Fibroblast of skin of left biceps (primary cell): Measurements from ENCODE around the gene CDH16.
"Not testable (repeated sequence)": the region's sequence is repeated elsewhere in the genome, so short reads cannot be mapped to it uniquely, and the experiment has no call there.

Experiments
- DNase-seq, 2 experiments: peaks; one replicate each; pipeline ENCODE4 v3.0.0-alpha.2; 2013; ENCODE audit warnings: low read depth in 2 of 2

The CDH16 gene

DNA sequence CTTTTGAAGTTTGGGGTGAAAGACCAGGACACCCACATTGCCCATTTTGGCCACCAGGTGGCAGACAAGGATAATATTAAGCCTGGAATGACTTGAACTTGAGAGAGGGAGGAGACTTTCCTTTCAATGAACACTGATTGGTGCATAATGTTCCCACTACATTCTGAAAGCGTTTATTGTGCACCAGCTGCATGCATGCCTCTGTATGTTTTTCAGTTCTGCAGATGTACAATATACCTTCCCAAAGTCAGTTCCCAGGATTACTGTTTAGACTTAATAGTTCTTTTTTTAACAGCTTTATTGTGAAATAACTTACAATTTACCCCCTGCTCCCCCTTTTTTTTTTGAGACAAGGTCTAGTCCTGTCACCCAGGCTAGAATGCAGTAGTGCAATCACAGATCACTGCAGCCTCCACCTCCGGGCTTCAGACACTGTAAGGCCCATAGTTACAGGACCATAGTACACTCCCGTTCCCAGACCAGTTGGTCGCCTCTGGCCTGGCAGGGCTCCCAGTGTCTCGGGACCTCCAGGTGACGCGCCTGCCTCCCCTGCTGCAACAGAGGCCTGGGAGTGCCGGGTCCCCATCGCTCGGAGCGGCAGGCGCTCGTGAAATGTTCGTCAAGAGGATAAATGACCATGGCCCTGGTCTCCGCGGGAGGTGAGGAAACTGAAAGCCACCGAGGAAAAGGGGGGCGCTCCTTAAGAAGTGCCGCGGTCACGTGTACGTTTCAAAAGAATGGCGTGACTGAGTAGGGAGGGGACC is 28.8 kb upstream of the CDH16 start:
- DNase-seq: peak; percentile 44 to 52

DNA sequence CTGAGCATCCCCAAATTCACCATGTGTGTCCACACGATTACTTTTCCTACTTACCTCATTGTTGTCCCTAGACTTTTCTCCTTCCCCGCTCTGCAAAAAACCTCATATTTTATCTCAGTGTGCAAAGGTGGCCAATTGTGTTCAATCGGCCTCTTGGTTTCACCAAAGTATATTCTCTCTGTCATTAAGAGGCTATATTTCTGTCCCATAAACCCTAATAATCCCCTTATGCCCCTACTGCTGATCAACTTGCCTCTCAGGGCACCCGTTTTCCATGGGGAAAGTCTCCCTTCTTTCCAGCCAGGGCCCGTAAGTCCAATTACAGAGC is 28.3 kb upstream of the CDH16 start:
- DNase-seq: no peak

DNA sequence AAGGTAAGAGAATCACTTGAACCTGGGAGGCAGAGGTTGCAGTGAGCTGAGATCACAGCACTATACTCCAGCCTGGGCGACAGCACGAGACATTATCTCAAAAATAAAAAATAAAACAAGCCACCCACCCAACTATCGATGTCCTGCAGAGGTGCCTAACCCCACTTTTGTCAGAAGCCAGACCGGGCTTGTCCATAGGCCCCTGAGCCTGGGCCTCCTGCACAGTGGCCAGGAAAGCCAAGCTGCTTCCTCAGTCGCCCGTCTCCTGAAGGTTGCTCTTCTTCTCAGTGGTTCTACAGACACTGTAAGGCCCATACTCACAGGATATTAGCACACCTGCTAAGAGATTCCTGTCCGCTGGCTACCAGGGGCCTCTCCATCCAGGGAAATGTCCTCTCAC is 27.9 kb upstream of the CDH16 start:
- no peak for DNase-seq

DNA sequence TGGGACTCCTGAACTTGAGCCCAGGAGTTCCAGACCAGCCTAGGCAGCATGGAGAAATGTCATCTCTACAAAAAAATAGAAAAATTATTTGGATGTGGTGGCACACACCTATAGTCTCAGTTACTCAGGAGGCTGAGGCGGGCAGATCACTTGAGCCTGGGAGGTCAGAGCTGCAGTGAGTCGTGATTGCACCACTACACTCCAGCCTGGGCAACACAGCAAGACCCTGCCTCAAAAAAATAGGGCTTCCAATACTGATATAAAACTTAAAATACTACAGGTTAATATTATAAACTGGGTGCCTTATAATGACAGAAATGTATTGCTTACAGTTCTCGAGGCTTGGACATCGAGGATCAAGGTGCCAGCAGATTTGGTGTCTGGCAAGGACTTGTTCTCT is 27.3 kb upstream of the CDH16 start:
- no peak for DNase-seq

DNA sequence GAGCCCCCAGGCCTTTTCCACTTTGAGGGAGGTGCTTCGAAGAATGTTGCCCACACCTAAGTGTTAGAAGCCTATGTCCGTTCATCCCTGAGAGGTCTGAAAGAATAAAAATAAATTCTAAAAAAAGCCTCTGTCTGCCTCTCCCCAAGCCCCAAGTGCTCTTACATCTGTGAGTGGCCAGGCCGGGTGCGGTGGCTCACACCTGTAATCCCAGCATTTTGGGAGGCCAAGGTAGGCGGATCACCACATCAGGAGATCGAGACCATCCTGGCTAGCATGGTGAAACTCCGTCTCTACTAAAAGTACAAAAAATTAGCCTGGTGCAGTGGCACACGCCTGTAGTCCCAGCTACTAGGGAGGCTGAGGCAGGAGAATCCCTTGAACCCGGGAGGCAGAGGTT is 26.3 kb upstream of the CDH16 start:
- DNase-seq: not testable (repeated sequence)

DNA sequence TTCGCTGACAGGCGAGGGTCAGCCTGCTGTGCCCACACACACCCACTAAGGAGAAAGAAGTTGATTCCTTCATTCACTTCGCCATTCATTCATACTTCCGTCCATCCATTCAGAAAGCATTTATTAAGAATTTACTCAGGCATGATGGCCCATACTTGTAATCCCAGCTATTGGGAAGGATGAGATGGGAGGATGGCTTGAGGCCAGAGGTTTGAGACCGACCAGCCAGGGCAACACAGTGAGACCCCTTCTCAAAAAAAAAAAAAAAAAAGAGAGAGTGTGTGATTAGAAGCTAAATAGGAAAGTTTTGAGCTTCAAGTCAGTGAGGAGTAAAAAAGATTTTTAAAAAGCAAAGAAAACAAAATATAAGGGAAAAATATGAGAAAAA is 25.4 kb upstream of the CDH16 start:
- no peak for DNase-seq

DNA sequence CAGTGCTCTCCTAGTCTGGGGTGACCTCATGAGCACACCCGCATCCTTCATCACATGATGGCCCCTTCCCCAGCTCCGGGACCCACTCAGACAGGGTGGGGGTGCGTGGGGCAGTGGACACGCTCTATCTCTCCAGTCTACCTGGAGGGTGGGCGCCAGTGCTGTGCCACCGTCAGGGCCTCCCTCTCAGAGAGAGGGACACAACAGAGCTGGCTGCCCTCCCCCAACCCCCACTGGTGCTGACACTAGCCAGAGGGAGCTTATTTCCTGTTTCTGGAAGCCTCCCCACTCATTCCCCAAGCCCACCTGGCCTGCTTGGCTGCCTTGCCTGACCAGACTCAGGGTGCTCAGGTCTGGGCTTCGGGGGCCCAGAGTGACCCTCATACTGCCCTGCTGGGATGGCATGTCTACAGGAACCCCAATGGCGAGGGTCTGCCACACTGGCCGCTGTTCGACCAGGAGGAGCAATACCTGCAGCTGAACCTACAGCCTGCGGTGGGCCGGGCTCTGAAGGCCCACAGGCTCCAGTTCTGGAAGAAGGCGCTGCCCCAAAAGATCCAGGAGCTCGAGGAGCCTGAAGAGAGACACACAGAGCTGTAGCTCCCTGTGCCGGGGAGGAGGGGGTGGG is 24.9 kb upstream of the CDH16 start:
- DNase-seq: no peak

DNA sequence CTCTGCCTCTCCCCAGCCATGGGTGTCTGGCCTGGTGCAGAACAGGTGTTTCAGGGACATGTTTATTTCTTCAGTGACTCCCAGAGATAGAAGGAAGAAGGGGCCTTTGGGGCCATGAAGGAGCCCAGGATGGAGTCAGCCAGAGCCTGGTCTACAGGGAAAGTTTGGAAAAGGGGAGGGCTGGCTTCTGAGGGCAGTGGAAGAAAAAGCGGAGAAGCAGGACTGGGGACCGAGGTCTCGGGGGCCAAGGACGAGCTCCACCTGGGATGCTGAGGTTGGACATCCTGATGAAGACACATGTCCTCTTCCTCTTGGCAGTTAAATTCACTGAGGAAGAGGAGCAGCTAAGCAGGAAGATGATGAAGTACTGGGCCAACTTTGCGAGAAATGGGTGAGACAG is 24.3 kb upstream of the CDH16 start:
- no peak for DNase-seq

DNA sequence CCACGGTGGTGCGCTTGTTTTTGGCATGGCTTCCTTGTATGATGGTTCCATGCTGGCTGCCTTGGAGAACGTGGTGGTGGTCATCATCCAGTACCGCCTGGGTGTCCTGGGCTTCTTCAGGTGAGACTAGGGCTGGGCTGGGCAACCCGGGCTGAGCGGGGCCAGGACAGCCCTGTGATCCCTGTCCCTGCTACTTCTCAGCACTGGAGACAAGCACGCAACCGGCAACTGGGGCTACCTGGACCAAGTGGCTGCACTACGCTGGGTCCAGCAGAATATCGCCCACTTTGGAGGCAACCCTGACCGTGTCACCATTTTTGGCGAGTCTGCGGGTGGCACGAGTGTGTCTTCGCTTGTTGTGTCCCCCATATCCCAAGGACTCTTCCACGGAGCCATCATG is 21.6 kb upstream of the CDH16 start:
- no peak for DNase-seq

DNA sequence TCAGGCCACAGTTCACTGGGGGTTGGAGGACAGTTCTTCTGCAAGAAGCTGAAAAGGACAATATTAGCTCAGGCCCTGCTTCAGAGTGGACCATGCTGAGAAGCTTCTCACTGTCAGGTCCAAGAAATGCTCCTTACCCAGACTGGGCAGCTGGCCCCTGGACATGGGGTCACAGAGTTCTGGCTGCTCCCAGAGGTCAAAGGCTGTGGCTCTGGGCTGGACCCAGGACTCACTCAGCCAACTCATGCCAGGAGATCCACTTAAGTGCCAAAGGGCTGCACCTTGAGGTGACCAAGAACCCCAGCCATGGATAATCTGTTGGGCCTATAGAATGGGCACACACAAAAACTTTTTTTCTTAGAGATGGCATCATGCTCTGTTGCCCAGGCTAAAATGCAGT is 20.7 kb upstream of the CDH16 start:
- DNase-seq: no peak

DNA sequence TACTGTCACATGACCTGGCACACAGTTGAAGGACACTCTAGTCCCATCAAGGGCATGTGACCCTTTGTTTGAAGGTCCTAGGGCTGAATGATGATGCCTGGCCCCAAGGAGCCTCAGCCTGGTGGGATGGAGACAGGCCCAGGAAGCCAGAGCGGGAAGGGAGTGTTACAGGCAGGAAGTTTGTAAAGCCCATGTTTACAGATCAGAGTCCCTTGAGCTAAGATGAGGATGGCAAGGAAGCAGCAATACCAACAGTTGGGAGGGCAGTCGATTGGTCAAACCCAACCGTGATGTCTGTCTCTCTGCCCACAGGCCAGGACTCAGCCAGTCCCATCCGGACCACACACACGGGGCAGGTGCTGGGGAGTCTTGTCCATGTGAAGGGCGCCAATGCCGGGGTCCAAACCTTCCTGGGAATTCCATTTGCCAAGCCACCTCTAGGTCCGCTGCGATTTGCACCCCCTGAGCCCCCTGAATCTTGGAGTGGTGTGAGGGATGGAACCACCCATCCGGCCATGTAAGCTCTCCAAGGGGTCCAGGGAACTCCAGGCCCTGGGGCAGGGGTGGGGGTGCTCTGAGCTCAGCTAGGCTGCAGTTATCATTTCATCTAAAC is 19.1 kb upstream of the CDH16 start:
- DNase-seq: no peak

DNA sequence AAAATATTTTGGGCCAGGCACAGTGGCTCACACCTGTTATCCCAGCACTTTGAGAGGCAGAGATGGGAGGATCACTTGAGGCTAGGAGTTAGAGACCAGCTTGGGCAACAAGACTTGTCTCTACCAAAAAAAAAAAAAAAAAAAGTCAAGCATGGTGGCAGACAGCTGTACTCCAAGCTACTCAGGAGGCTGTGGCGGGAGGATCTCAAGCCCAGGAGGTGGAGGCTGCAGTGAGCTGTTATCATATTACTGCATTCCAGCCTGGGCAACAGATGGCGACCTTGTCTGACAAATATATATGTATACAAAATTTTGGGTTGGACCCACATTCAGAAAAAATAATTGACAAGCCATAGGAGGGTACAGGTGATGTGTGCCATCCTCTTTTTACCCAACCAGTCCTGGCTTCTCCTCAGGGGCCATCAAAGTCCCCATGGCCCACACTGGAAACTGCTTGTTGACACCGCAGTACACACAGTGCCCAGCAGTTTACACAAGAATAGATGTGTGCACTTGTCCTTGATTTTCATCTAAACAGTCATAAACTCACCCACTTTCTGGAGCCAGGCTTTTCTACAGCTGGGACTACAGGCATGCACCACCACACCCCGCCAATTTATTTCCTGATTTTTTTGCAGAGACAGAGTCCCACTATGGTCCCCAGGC is 18.3 kb upstream of the CDH16 start:
- no peak for DNase-seq

DNA sequence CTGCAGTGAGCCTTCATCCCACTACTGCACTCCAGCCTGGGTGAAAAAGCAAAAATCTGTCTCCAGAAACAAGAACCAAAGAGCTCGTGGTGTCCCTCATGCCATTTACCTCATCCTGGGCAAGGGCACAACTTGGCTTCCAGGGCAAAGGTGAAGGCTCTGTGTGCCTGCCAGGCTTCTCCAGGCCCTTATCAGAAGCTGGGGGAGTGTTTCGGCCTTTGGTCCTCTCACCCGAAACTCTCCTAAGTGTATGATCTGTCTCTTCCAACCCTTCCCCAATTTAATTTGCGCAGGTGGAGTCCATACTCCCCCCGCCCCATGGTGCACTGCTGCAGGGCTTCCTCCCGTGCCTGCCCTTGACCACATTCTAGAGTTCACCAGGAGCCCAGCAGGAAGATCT is 17.8 kb upstream of the CDH16 start:
- no peak for DNase-seq

DNA sequence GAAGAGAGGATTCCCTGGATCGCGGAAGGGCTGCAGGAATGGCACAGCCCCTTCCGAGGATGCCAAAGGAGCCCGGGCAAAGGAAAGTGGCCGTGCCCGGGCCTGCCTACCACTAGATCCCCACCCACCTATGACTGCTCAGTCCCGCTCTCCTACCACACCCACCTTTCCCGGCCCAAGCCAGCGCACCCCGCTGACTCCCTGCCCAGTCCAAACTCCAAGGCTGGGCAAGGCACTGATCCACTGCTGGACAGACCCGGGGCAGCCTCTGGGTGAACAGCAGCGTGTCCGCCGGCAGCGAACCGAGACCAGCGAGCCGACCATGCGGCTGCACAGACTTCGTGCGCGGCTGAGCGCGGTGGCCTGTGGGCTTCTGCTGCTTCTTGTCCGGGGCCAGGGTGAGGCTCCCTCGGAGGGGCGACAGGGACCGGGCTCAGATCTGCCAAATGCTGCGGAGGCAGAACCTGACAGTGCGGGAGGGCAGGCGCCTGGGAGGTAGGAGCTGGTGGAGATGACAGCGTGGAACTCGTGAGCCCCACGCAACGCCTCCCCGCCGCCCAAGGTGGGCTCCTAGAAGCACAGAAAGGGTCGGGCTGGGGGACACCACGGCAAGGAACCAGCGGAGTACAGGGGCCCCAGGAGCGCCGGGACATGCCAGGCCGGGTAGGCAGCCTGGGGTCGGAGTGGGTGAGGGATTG is 16.8 kb upstream of the CDH16 start, which contains the start of gene CES2:
CES2 (plus strand) TSS at position 203 of the 698 bp plus-strand sequence; CDS start at position 323, 120 bp downstream.
- DNase-seq: no peak

DNA sequence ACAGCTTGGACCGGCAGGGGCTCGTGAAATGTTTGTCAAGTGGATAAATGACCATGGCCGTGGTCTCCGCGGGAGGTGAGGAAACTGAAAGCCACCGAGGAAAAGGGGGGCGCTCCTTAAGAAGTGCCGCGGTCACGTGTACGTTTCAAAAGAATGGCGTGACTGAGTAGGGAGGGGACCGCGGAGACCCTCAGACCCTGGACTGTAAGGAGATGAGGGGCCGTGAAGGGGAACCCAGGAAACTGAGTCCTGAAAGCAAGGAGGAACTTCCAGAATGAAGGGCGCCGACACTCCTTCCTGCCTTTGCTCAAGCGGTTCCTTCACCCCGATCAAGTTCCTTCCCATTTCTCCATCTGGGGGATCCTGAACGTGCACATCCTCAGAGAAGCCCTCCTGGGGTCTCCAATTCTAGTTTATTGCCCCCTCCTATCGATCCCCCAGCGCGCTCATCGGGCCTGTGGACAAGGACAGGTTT is 16.2 kb upstream of the CDH16 start:
- not testable (repeated sequence) for DNase-seq

DNA sequence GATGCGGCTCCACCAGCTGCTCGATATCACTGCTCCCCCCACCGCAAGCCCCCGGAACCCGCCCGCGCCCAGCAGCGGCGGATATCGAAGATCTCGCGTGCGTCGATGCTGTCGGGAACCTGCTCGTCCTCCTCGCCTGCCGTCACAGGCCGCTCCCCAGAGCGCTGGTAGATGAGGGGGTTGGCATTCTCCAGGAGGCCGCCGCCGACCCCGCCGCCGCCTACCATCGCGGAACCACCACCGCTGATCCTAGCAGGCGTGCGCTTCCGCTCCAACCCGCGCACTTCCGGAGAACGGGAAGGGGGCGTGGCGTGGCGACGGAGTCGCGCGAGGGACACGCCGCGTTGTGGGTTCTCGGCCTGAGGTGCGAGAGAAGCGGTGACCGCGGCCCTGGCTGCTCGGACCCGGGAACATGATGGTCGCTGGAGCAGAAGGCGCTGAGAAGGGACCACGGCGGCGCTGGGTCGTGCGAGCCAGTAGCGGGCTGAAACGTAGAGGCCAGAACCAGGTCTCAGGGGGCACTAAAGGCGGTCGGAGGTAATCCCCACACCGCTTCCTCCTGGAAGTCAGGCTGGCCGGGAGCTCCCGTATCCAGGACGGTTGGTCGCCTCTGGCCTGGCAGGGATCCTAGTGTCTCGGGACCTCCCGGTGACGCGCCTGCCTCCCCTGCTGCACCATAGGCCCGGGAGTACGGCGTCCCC is 15.6 kb upstream of the CDH16 start, which contains the start of gene CIAO2B:
CIAO2B (minus strand) TSS at position 265 of the 701 bp plus-strand sequence; CDS start at position 227, 38 bp downstream.
- peak; percentile 33 to 48 for DNase-seq

DNA sequence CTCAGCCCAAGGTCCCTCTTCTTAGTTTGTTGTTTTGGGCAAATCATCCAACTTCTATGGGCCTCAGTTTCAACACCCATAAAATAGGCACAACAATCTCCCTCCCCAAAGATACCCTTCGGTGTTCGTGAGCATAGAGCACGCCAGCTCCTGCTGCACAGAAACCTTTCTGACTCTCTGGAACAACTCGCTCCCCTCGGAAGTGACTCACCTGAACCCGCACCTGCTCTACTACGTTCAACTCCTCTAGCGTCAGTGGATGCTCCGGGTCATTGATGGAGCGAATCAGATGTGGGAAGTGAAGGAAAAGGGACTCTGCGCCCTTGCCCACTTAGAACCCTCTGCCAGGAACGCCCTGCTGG is 15.1 kb upstream of the CDH16 start:
- no peak for DNase-seq

DNA sequence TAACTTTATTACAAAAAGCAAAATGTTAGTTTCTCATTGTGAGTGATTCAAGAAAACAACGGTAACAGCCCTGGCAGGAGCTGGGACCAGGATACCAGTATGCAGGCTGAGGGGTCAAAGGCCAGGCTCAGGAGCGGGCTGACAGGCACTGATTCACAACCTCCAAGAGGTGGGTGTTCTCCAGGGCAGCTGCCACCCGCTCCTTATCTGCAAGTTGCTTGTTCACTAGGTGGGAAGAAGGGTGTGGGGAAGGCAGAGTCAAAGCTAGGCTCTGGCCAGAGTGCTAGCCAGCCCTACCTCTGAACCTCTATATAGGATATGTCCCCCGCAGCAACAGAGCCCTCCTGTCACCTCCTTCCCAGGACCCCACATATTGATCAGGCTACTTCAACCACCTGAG is 13.4 kb upstream of the CDH16 start:
- no peak for DNase-seq

DNA sequence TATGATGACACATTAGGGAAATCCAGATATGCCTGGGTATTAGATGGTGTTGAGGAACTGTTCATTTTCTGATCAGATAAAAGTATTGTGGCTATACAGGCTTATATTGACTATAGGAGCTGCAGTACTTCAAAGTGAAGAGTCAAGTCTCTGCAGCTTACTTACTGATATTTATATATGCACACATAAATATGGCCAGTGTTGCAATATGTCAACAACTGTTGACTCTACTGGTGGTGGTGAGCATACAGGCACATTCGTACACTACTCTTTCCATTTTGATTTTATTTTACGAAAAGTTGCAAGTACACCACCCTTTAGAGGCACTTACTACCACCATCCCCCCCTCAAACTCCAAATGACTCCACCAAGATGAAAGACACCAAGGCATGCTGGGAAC is 13.0 kb upstream of the CDH16 start:
- no peak for DNase-seq

DNA sequence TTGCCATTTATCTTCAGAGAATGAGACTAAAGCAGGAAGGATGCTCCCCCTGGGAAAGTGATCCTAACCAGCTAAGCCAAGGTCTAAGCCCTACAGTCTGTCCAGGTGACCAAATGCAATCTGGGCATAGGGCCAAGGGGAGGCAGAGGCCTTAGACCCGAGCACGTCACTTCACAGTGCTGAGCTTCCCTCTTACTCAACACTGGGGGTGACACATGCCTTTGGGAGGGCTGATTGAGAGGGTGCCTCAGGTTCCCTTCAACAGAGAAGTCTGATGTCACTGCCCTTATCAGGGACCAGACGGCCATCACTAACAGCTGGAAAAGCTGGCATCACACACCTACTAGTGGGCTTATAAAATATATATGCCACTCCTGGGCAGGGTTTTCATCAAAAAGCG is 11.5 kb upstream of the CDH16 start:
- no peak for DNase-seq

DNA sequence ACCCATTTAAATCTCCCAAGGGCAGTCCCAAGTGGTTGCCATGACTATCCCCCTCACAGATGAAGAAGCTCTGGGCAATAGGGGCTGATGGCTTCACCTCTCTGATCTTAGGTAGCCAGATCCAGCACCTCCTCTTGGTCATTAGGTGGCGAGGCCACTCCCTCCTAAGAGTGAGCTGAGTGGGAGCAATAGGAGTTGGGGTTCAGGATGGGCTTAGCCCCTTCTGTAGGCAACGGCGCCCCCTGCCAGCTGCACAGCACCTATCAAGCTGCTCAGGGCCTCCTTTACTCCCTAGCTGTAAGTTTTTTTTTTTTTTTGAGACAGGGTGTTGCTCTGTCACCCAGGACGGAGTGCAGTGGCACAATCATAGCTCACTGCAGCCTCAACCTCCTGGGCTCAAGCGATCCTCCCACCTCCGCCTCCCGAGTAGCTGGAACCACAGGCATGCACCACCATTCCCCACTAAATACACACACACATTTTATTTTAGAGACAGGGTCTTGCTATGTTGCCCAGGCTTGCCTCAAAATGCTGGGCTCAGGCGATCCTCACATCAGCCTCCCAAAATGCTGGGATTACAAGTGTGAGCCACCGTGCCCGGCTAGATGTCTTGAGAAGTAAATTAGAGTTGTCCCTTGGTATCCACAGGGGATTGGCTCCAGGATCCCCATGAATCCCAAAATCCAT is 10.2 kb upstream of the CDH16 start:
- no peak for DNase-seq
